ENCODE data around the gene MAP3K1. TPM values are rescaled to one million over a fixed set of nuclear protein-coding genes. Genes with fewer than 3 reads are reported as not detected.
A peak's percentile ranks its signal among the peaks of the same experiment; 100 is the strongest.
"Not testable (repeated sequence)": the region's sequence is repeated elsewhere in the genome, so short reads cannot be mapped to it uniquely, and the experiment has no call there.

MAP3K1 gene
- total RNA-seq, result 23.6 and 25.3 TPM in 2 replicates

GRCh38 chr5:56814963-56815657 is at the start of gene MAP3K1:
Gene MAP3K1, plus strand, starts transcription at chr5:56815549. Its CDS starts 25 bp downstream, at chr5:56815574.
- intact Hi-C loops (cut with micrococcal nuclease), result loop anchor here (2.0 to 5.0 kb wide), 6 partner anchors 37 to 1278 kb away; partner anchors contain the start of genes IL6ST, MIER3 and SETD9
- peaks cover 48% of the 10 kb centered on the region for H3K4me1 Mint-ChIP-seq (ENCODE audit: low read depth)
- peak within 1 kb of the TSS; percentile 82 for H3K27ac Mint-ChIP-seq
- peak; percentile 72 for DNase-seq (ENCODE audit: low spot score)
- no peaks in the 10 kb centered on the region for H3K9me3 Mint-ChIP-seq
- H3K4me3 Mint-ChIP-seq, result peak within 1 kb of the TSS; percentile 91
- peaks cover 2% of the 10 kb centered on the region for H3K27me3 Mint-ChIP-seq (ENCODE audit: insufficient read depth)
- H3K36me3 Mint-ChIP-seq (ENCODE audit: low read depth), result no peaks in the 10 kb centered on the region

GRCh38 chr5:56766926-56767325 is 48.4 kb upstream of the MAP3K1 start:
- Mint-ChIP-seq H3K27ac (no peak overlapping the region), H3K9me3 (no peaks in the 10 kb centered on the region), H3K27me3 (ENCODE audit: insufficient read depth) (peaks cover 2% of the 10 kb centered on the region), H3K4me1 (ENCODE audit: low read depth) (peaks cover 4% of the 10 kb centered on the region), H3K4me3 (no peak overlapping the region), H3K36me3 (ENCODE audit: low read depth) (no peaks in the 10 kb centered on the region)
- intact Hi-C loops (cut with micrococcal nuclease), result no loop called here
- DNase-seq (ENCODE audit: low spot score), result no peak

DNA sequence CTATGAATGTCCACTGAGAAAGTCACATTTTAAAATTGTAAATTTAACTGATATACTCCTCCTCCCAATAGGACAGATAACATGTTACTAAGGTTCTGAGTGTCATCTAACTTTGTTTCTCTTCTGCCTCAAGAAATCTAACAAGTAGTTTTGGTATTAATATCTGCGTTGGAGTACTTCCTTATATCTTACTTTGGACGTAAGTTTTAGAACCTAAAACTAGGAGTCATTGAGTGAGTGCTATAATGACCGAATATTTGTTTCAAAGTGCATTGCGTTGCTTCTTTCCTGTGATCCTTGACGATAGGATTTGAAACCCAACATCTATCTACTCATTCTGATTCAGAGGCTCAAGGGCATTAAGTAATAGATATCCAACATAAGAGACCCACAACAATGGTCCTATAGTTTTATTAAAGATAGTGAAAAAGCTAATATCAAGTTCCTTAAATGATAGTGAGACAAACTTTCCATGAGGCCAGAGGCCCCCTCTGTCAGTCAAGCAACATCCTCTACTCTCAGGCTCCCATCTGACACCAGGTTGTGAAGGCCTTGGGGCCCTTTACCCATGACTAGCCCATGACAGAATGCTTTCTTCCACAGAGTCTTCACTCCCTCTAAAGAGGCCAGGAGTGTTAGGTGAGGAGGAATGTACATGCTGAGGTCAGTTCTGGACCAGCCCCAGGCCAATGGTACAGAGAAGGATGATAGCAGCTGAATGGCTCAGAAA is 45.3 kb upstream of the MAP3K1 start:
- H3K27ac Mint-ChIP-seq, result no peak overlapping the region
- intact Hi-C loops (cut with micrococcal nuclease), result no loop called here
- peaks cover 4% of the 10 kb centered on the region for H3K4me1 Mint-ChIP-seq (ENCODE audit: low read depth)
- peaks cover 6% of the 10 kb centered on the region for H3K27me3 Mint-ChIP-seq (ENCODE audit: insufficient read depth)
- no peaks in the 10 kb centered on the region for H3K9me3 Mint-ChIP-seq
- H3K4me3 Mint-ChIP-seq, result no peak overlapping the region
- H3K36me3 Mint-ChIP-seq (ENCODE audit: low read depth), result no peaks in the 10 kb centered on the region
- DNase-seq (ENCODE audit: low spot score), result no peak

DNA sequence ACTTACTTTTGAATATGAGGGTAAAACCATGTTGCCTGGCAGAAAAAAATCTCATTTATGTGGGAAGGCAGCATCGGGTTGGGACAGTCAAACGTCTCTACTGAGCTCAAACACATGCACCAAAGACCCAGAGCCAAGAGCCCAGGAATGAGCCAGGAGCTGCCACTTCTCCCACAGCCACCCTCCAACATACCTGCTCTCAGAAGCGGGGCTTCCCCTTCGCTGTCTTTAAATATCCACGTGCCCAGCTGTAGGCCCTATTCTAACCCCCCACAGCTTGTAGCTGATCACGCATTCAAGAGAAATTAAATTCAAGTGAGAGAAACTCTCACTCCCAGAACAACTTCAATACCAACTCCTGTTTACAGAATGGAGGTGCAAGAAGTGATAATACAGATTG is 42.6 kb upstream of the MAP3K1 start:
- H3K27ac Mint-ChIP-seq, result no peak overlapping the region
- no peaks in the 10 kb centered on the region for H3K9me3 Mint-ChIP-seq
- no peaks in the 10 kb centered on the region for H3K4me1 Mint-ChIP-seq (ENCODE audit: low read depth)
- no peak overlapping the region for H3K4me3 Mint-ChIP-seq
- DNase-seq (ENCODE audit: low spot score), result no peak
- H3K36me3 Mint-ChIP-seq (ENCODE audit: low read depth), result no peaks in the 10 kb centered on the region
- intact Hi-C loops (cut with micrococcal nuclease), result no loop called here
- peaks cover 4% of the 10 kb centered on the region for H3K27me3 Mint-ChIP-seq (ENCODE audit: insufficient read depth)

- peaks cover 5% of the 10 kb centered on the region for H3K27me3 Mint-ChIP-seq (ENCODE audit: insufficient read depth)
- no peak for DNase-seq (ENCODE audit: low spot score)
- no peaks in the 10 kb centered on the region for H3K4me1 Mint-ChIP-seq (ENCODE audit: low read depth)
- intact Hi-C loops (cut with micrococcal nuclease), result no loop called here
- no peaks in the 10 kb centered on the region for H3K36me3 Mint-ChIP-seq (ENCODE audit: low read depth)
- no peak overlapping the region for H3K4me3 Mint-ChIP-seq
- no peak overlapping the region for H3K27ac Mint-ChIP-seq
- no peaks in the 10 kb centered on the region for H3K9me3 Mint-ChIP-seq
Measured at GRCh38 chr5:56774957-56775356, 40.4 kb upstream of the MAP3K1 start.

DNA sequence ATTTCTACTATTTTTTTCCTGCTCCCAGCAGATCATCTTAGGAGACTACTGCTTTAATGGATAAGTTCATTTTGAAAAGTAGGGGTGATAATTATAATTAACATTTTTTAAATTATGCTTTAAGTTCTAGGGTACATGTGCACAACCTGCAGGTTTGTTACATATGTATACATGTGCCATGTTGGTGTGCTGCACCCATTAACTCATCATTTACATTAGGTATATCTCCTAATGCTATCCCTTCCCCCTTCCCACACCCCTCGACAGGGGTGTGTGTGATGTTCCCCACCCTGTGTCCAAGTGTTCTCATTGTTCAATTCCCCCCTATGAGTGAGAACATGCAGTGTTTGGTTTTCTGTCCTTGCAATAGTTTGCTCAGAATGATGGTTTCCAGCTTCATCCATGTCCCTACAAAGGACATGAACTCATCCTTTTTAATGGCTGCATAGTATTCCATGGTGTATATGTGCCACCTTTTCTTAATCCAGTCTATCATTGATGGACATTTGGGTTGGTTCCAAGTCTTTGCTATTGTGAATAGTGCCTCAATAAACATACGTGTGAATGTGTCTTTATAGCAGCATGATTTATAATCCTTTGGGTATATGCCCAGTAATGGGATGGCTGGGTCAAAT is 39.0 kb upstream of the MAP3K1 start:
- H3K4me3 Mint-ChIP-seq; H3K9me3 Mint-ChIP-seq; DNase-seq (ENCODE audit: low spot score); intact Hi-C loops (cut with micrococcal nuclease); H3K36me3 Mint-ChIP-seq (ENCODE audit: low read depth); H3K27me3 Mint-ChIP-seq (ENCODE audit: insufficient read depth); H3K4me1 Mint-ChIP-seq (ENCODE audit: low read depth); H3K27ac Mint-ChIP-seq: not testable (repeated sequence)

DNA sequence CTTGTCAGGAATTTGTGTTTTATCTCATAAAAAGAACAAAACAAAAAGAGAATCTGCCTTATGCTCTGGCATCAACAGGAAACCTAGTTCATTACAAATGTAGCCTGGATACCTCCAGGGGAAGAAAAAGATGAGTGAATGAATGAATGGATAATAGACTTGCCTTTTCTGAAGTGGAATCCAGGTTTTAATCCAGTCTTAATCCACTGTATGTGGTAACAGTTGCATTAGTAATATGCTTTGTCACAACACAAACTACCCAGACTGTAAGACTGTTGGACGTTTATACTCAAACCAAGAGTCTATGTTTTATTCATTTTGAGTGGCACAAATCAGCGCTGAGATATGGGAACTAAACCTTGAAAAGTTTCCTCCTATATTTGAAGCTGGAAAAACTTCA is 32.1 kb upstream of the MAP3K1 start:
- Mint-ChIP-seq H3K36me3 (ENCODE audit: low read depth) (no peaks in the 10 kb centered on the region), H3K4me3 (no peak overlapping the region), H3K27ac (no peak overlapping the region), H3K4me1 (ENCODE audit: low read depth) (no peaks in the 10 kb centered on the region), H3K27me3 (ENCODE audit: insufficient read depth) (peaks cover 7% of the 10 kb centered on the region), H3K9me3 (peaks cover 3% of the 10 kb centered on the region)
- intact Hi-C loops (cut with micrococcal nuclease), result no loop called here
- no peak for DNase-seq (ENCODE audit: low spot score)

GRCh38 chr5:56786346-56786745 is 29.0 kb upstream of the MAP3K1 start:
- Mint-ChIP-seq H3K27ac (no peak overlapping the region), H3K36me3 (ENCODE audit: low read depth) (no peaks in the 10 kb centered on the region), H3K4me1 (ENCODE audit: low read depth) (peaks cover 3% of the 10 kb centered on the region), H3K9me3 (no peaks in the 10 kb centered on the region), H3K4me3 (no peak overlapping the region), H3K27me3 (ENCODE audit: insufficient read depth) (peaks cover 2% of the 10 kb centered on the region)
- intact Hi-C loops (cut with micrococcal nuclease), result no loop called here
- no peak for DNase-seq (ENCODE audit: low spot score)

DNA sequence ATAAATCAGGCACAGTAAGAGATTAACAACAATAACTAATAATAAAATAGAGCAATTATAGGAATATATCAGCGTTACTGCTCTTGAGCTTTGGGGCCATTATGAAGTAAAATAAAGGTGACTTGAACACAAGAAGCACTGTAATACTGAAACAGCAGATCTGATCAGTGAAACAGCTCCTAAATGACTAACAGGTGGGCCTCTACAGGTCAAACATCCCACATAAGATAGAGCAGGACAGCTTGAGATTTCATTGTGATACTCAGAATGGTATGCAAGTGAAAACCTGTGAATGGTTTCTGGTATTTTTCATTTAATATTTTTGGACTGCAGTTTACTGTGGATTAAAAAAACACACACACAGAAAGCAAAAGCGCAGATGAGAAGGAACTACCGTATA is 24.0 kb upstream of the MAP3K1 start:
- H3K4me3 Mint-ChIP-seq, result no peak overlapping the region
- intact Hi-C loops (cut with micrococcal nuclease), result no loop called here
- peaks cover 7% of the 10 kb centered on the region for H3K4me1 Mint-ChIP-seq (ENCODE audit: low read depth)
- peaks cover 2% of the 10 kb centered on the region for H3K27me3 Mint-ChIP-seq (ENCODE audit: insufficient read depth)
- no peaks in the 10 kb centered on the region for H3K9me3 Mint-ChIP-seq
- no peak overlapping the region for H3K27ac Mint-ChIP-seq
- no peaks in the 10 kb centered on the region for H3K36me3 Mint-ChIP-seq (ENCODE audit: low read depth)
- no peak for DNase-seq (ENCODE audit: low spot score)

DNA sequence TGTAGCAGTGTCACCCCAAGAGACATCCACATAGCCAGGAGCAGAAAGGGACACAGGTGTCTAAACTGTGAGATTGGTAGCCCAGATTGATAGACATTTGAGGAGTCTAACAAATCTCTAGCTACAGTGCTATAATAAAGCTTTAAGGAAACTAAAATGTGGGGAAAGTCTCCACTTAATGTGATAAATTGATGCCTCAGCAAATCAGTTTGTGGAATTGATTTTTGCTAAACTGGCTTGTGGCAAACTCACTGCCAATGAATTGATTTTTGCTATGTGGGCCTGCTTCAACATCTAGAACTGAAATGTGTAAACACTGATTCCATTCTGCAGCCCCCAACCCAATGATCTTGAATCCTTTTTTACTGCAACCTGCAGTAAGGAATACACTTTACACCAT is 16.8 kb upstream of the MAP3K1 start:
- DNase-seq (ENCODE audit: low spot score), result no peak
- intact Hi-C loops (cut with micrococcal nuclease), result no loop called here
- Mint-ChIP-seq H3K4me3 (no peak overlapping the region), H3K27me3 (ENCODE audit: insufficient read depth) (peaks cover 44% of the 10 kb centered on the region), H3K36me3 (ENCODE audit: low read depth) (no peaks in the 10 kb centered on the region), H3K9me3 (no peaks in the 10 kb centered on the region), H3K27ac (no peak overlapping the region), H3K4me1 (ENCODE audit: low read depth) (no peaks in the 10 kb centered on the region)

- intact Hi-C loops (cut with micrococcal nuclease), result no loop called here
- no peak for DNase-seq (ENCODE audit: low spot score)
- Mint-ChIP-seq H3K27ac (no peak overlapping the region), H3K36me3 (ENCODE audit: low read depth) (no peaks in the 10 kb centered on the region), H3K4me1 (ENCODE audit: low read depth) (peaks cover 9% of the 10 kb centered on the region), H3K27me3 (ENCODE audit: insufficient read depth) (peaks cover 42% of the 10 kb centered on the region), H3K4me3 (no peak overlapping the region), H3K9me3 (no peaks in the 10 kb centered on the region)
Measured at GRCh38 chr5:56800186-56800585, 15.2 kb upstream of the MAP3K1 start.

GRCh38 chr5:56801256-56801655 is 14.1 kb upstream of the MAP3K1 start:
- H3K27me3 Mint-ChIP-seq (ENCODE audit: insufficient read depth), result peaks cover 42% of the 10 kb centered on the region
- intact Hi-C loops (cut with micrococcal nuclease), result no loop called here
- H3K27ac Mint-ChIP-seq, result no peak overlapping the region
- H3K36me3 Mint-ChIP-seq (ENCODE audit: low read depth), result no peaks in the 10 kb centered on the region
- H3K9me3 Mint-ChIP-seq, result no peaks in the 10 kb centered on the region
- H3K4me3 Mint-ChIP-seq, result no peak overlapping the region
- peaks cover 9% of the 10 kb centered on the region for H3K4me1 Mint-ChIP-seq (ENCODE audit: low read depth)
- DNase-seq (ENCODE audit: low spot score), result no peak

DNA sequence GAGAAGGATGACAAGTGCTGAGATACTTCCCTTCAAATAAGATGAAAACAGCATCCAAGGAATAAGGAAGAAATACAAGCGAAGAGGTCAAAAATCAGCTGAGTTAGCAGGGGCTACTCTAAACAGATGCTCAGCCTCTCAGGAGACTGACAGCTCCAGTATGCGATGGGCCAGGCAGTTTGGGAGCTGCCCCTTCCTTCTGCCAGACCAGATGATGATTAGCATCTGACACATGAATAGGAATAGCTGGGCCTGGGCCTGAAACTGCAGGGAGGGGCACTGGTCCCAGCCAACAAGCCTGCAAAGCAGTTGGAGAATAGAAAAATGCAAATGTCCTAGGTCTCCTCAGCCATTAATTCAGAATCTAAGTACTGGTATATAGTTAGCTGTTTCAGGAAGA is 13.1 kb upstream of the MAP3K1 start:
- no peaks in the 10 kb centered on the region for H3K9me3 Mint-ChIP-seq
- no peak overlapping the region for H3K4me3 Mint-ChIP-seq
- intact Hi-C loops (cut with micrococcal nuclease), result no loop called here
- no peak overlapping the region for H3K27ac Mint-ChIP-seq
- peaks cover 37% of the 10 kb centered on the region for H3K27me3 Mint-ChIP-seq (ENCODE audit: insufficient read depth)
- H3K36me3 Mint-ChIP-seq (ENCODE audit: low read depth), result no peaks in the 10 kb centered on the region
- no peak for DNase-seq (ENCODE audit: low spot score)
- peaks cover 9% of the 10 kb centered on the region for H3K4me1 Mint-ChIP-seq (ENCODE audit: low read depth)

Data from activated T-helper 1 cell treated with anti-CD3 and anti-CD28 coated beads, Interleukin-12 subunit alpha, Interleukin-12 subunit beta, Interleukin-2, Interleukin-4 antibody, amounts not matched to agents 30 ng/mL and 10 ng/mL and 1 ng/mL, durations not matched to agents 14 hours and 24 hours and 36 hours (primary cell).